SW480 (cell line): ENCODE data around the gene CLEC12A.
"Not testable (repeated sequence)": the region's sequence is repeated elsewhere in the genome, so short reads cannot be mapped to it uniquely, and the experiment has no call there.

Experiments
- DNase-seq: peaks from one replicate; pipeline ENCODE4 v3.0.0-alpha.2; 2016; ENCODE audit warnings: low spot score

The CLEC12A gene

GRCh38 chr12:9973949-9974348, 2.7 kb downstream of the CLEC12A start:
- DNase-seq: no peak

GRCh38 chr12:9974731-9975130, 3.5 kb downstream of the CLEC12A start:
- not testable (repeated sequence) for DNase-seq

- no peak for DNase-seq
Measured at GRCh38 chr12:9975614-9976013, 4.4 kb downstream of the CLEC12A start.

GRCh38 chr12:9976626-9977025, 5.4 kb downstream of the CLEC12A start:
- DNase-seq: not testable (repeated sequence)

- DNase-seq: no peak
Measured at GRCh38 chr12:9977916-9978315, 6.7 kb downstream of the CLEC12A start.

- DNase-seq: no peak
Measured at GRCh38 chr12:9980126-9980525, 8.9 kb downstream of the CLEC12A start.

GRCh38 chr12:9991876-9992275, 20.7 kb downstream of the CLEC12A start:
- DNase-seq: no peak

GRCh38 chr12:9992296-9992695, 21.1 kb downstream of the CLEC12A start:
- DNase-seq: no peak

GRCh38 chr12:9999016-9999415, 27.8 kb downstream of the CLEC12A start, which contains the start of gene CLEC1B:
TSS of gene CLEC1B (minus strand) at chr12:9999121. CDS start at chr12:9999100, 21 bp downstream.
- no peak for DNase-seq

- DNase-seq: no peak
Measured at GRCh38 chr12:10001171-10001776, 30.1 kb downstream of the CLEC12A start.

- no peak for DNase-seq
Measured at GRCh38 chr12:10012630-10013330, 41.6 kb downstream of the CLEC12A start.

GRCh38 chr12:10015450-10015849, 44.2 kb downstream of the CLEC12A start:
- DNase-seq: no peak

- no peak for DNase-seq
Measured at GRCh38 chr12:10016881-10017280, 45.7 kb downstream of the CLEC12A start.

- no peak for DNase-seq
Measured at GRCh38 chr12:10018386-10018785, 47.2 kb downstream of the CLEC12A start.

GRCh38 chr12:10021342-10021741, 50.1 kb downstream of the CLEC12A start:
- DNase-seq: no peak

- no peak for DNase-seq
Measured at GRCh38 chr12:10025236-10025635, 54.0 kb downstream of the CLEC12A start.

- DNase-seq: not testable (repeated sequence)
Measured at GRCh38 chr12:10026666-10027065, 55.5 kb downstream of the CLEC12A start.

- peak; percentile 38 for DNase-seq
Measured at GRCh38 chr12:10027311-10027710, 56.1 kb downstream of the CLEC12A start.

GRCh38 chr12:10027721-10028120, 56.5 kb downstream of the CLEC12A start:
- no peak for DNase-seq

- no peak for DNase-seq
Measured at GRCh38 chr12:10030446-10030845, 59.2 kb downstream of the CLEC12A start, which contains the start of gene CLEC9A. TSS of gene CLEC9A (plus strand) at chr12:10030682. CDS start at chr12:10052688, 22,006 bp downstream.

- DNase-seq: no peak
Measured at GRCh38 chr12:10031321-10031720, 60.1 kb downstream of the CLEC12A start.

GRCh38 chr12:10031771-10032175, 60.6 kb downstream of the CLEC12A start:
- DNase-seq: no peak

- peak; percentile 47 for DNase-seq
Measured at GRCh38 chr12:10033783-10034545, 62.8 kb downstream of the CLEC12A start.
